GM12872 (cell line): Measurements from ENCODE around the gene P3H2.

ENCODE experiments used
- TF ChIP-seq, protein P1 (sequence below): IDR thresholded peaks from 3 replicates; pipeline ENCODE4 v1.5.1; 2011; ENCODE audit warnings: low read depth, mild to moderate bottlenecking, low read length, moderate library complexity; ENCODE audit not compliant: insufficient read depth

Gene P3H2

DNA sequence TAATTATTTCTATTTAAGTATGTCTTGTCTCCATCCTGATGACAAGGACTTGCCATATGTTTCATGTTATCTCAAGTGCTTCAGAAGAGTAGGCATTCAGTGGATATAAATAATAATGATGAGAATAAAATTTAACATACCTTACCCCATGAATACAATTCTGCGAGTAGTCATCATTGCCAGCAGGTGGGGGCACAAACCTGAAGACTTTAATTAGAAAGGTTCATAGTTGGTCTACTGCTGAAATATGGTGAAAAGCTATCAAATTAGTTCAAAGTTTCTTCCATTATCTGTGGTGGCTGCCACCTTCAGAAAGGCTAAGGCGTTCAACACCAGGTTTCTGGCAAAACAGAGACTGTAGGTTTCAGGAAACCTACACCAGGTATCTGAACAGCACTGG lies 100.9 kb downstream of the P3H2 start:
- TF ChIP-seq, protein P1, sequence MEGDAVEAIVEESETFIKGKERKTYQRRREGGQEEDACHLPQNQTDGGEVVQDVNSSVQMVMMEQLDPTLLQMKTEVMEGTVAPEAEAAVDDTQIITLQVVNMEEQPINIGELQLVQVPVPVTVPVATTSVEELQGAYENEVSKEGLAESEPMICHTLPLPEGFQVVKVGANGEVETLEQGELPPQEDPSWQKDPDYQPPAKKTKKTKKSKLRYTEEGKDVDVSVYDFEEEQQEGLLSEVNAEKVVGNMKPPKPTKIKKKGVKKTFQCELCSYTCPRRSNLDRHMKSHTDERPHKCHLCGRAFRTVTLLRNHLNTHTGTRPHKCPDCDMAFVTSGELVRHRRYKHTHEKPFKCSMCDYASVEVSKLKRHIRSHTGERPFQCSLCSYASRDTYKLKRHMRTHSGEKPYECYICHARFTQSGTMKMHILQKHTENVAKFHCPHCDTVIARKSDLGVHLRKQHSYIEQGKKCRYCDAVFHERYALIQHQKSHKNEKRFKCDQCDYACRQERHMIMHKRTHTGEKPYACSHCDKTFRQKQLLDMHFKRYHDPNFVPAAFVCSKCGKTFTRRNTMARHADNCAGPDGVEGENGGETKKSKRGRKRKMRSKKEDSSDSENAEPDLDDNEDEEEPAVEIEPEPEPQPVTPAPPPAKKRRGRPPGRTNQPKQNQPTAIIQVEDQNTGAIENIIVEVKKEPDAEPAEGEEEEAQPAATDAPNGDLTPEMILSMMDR, result no peak

DNA sequence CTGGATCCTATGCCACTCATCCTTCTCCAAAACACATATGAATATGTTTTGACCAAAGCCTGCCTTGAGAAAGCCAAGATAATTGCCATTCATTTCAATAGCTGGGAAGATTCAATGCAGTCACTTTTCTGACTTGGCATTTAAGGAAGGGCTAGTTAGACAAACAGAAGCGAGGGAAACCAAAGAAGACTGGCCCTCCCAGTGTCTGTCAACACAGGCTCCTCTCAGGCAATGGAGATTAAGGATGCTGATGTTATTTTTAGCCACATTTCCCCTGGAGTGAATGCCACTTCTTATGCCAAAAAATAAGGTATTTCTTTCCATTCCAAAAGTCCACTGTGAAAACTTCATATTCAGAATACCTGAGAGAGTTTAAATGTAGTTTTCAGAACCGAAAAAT lies 101.7 kb downstream of the P3H2 start:
- TF ChIP-seq, protein P1, result no peak

DNA sequence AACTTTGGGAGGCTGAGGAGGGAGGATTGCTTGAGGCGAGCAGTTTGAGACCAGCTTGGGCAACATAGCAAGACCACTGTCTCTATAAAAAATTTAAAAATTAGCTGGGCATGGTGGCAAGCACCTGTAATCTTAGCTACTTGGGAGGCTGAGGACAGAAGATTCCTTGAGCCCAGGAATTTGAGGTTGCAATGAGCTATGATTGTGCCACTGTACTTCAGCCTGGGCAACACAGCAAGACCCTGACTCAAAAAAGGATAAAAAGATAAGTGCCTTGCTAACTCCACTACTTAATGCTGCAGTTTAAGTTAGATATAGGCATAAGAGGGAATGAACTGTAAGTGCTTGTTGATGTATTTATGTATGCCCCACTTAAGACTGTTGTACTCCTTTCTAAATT lies 102.2 kb downstream of the P3H2 start:
- TF ChIP-seq, protein P1, result no peak

DNA sequence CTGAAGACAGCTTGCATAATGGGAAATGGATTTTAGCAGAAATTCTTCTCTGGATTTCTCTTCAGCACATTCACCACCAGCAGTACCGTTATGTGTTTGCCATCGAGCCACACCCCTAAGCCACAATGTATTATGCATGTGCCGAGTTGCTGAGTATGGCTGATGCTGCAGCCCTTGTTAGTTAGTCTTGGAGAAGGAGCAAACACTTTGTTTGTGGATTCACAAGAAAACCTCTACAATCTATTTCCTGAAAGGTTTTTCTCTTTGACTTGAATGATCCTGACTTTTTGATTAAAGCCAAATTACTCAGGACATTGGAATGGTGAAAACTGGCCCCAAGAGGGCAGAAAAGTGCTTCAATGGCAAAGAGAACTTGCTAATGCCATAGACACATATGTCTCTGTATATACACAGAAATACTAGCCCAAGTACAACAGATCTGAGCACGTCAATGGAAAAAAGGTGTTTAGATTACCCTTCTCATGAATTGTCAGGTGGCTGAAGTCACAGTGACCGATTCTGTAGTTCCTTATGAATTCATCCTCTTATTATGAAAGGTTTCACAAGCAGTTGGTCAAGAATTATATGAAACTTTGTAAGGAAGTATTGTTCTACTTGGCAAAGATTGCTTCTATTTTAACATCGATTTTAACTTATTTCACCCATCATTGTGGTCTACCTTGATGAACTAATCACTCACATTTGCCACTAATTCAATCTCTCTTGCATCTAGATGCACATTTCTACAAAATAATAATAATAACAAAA lies 103.0 kb downstream of the P3H2 start:
- TF ChIP-seq, protein P1, result no peak

DNA sequence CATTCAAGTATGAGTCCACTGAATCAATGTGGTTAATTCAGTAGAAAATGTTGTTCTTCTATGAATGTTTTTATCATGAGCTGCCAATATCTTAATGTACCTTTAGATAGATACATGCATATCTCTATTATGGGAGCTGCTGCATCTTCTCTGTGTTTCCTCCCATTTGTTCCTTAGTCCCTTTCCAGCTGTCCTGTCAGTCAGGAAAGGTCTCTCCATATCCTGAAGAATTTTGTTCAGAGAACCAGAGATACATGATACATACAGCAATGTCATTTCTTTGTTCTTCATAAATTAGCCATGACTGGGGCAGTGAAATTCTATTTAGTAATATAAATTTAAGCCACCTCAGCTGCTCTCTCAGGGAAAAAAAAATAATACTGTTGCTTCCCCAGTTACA lies 103.7 kb downstream of the P3H2 start:
- TF ChIP-seq, protein P1, result no peak

DNA sequence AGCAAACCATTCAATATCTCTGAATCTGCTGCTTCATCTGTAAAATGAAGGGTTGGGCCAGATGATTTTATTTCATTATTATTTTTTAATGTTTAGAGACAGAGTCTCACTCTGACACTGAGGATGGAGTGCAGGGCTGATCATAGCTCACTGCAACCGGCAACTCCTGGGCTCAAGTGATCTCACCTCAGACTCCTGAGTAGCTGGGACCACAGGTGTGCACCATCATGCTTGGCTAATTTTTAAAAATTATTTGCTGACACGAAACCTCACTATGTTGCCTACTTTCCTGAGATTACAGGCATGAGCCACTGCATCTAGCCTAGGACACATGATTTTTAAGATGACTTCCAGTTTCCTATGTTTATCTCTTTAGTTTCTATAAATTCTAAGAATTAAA lies 105.8 kb downstream of the P3H2 start:
- TF ChIP-seq, protein P1, result no peak

DNA sequence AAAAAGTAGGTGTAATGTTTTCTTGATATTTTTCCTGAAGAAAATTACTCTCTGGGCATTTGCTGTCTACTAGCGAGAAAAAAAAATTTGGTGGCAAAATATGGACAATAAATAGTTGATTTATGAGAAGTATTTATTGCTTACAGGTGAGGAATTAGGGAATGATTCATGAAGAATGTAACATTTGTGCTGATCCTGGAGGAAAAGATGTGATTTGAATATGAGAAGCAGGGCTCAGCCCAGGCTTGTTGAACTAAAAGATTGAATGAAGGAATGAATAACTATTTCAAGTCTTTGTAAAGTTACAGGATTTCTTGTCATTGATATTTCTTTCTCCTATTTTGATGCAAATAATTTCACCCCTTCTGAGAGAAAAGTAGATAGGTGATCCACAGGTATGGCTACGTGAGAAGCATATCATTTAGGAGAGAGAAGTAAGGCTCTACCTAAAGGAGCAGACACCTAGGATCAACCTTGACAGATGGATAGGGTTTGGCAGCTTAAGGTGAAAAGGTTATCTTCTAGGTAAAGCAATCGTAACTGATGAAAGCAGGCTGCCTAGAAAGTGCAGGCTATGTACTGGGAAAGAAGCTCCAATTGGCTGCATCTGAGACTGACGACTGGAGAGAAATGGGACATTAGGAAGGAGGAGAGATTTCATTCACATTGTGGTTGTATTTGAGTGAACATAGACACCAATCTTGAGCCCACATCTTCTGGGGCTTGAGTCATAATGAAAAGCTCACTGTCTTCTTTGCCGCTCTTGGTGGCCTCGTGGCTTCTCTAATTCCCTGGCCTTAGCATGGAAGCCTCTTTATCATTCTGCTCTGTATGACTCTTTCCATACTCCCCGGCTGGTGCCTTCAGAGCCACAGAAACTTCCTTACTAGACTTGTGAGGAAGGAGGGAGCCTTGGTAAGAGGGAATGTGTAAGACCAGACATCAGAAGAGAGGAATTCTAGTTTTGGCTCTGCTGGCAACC lies 106.5 kb downstream of the P3H2 start:
- TF ChIP-seq, protein P1, result no peak
